Measurements from ENCODE around the gene KRT28. TPM values are rescaled to one million over a fixed set of nuclear protein-coding genes. Genes with fewer than 3 reads are reported as not detected.

KRT28 gene
- total and polyA plus RNA-seq, 2 of the 8 experiments (the other 6 are each of a cell fraction or from before 2014, with no cell fraction given): not detected

DNA sequence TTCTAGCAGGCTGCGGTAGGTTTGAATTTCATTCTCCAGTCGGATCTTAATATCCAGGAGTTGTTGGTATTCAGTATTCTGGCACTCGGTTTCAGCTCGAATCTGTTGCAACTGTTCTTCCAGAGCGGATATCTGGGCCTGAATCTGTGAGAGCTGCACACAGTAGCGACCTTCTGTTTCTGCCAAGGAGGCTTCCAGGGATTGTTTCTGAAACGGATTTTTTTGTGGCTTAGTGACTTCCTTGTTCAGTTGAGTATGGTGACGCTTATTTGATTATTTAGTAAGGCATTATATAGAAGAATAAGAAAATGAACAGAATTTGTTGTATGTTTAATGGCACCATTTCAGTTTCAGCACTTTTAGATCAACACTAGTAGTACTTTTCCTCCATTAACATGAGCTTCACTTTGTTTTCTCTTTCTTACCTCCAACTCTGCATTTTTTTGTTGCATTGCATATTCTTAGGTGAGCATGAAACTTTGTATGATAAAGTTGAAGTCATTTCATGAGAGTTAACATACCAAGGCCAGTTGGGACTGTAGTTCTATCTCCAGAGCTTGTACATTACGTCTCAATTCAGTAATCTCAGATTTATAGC is 19.9 kb upstream of the KRT28 start (continued):
- TF ChIP-seq EGR1 (IDR thresholded peaks at IDR 0.05; ENCODE audit: borderline replicate concordance, low read depth, low read length): no peak
- TF ChIP-seq CBX8 (IDR thresholded peaks at IDR 0.05; ENCODE audit: borderline replicate concordance, low read depth, low read length): no peak
- TF ChIP-seq JUN (IDR thresholded peaks at IDR 0.05; ENCODE audit: low read depth, low read length): no peak
- TF ChIP-seq KDM5A (IDR thresholded peaks at IDR 0.05; ENCODE audit: low read length): no peak
